ENCODE measurements around the gene SND1.

DNA sequence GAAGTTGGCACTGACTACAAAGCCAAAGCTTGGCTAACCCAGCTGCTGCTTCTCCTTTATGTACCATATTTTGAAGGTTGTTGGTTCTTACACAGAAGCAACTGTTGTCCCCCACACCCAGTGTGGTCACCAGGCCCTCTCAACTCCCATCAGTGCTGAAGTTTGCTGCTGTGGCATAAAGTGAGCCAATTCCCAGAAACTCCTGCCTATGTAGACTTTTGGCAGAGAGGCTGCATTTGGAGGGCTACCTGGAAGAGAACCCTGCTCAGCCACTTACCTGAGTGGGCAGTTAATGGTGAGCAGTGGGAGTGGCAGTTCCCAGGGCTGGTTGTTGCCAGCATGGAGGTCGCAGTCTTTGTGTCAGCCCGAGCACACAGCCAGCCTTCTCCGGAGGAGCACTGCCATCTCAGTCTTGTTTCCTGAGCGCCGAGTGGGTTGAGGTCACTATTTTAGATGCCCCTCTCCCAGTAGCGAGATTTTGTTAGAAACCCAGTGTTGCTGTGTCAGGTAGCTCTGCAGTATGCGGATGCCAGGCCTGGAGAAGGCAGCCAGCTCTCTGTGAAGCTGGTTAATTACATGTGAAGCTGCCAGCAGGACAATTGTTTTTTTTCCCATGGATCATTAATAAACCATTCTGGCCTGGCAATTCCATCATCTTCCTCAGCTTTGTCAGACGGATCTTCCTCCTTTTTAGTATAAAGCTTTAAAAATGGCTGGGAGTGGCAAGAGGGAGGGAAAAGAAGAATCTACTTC lies 354.7 kb downstream of the SND1 start:
- TF ChIP-seq BACH2 (CRISPR knock-in tag; IDR thresholded peaks at IDR 0.05; ENCODE audit: borderline replicate concordance) (no peak), OSR1 (CRISPR knock-in tag; IDR thresholded peaks at IDR 0.05) (no peak), GLIS3 (CRISPR knock-in tag; IDR thresholded peaks at IDR 0.05) (no peak), ZFP3 (CRISPR knock-in tag; IDR thresholded peaks at IDR 0.05) (no peak), ZC3H10 (CRISPR knock-in tag; IDR thresholded peaks at IDR 0.05) (no peak), PPARA (CRISPR knock-in tag; IDR thresholded peaks at IDR 0.05; ENCODE audit: borderline replicate concordance) (no peak)
- TF ChIP-seq, protein P1, sequence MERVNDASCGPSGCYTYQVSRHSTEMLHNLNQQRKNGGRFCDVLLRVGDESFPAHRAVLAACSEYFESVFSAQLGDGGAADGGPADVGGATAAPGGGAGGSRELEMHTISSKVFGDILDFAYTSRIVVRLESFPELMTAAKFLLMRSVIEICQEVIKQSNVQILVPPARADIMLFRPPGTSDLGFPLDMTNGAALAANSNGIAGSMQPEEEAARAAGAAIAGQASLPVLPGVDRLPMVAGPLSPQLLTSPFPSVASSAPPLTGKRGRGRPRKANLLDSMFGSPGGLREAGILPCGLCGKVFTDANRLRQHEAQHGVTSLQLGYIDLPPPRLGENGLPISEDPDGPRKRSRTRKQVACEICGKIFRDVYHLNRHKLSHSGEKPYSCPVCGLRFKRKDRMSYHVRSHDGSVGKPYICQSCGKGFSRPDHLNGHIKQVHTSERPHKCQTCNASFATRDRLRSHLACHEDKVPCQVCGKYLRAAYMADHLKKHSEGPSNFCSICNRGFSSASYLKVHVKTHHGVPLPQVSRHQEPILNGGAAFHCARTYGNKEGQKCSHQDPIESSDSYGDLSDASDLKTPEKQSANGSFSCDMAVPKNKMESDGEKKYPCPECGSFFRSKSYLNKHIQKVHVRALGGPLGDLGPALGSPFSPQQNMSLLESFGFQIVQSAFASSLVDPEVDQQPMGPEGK (CRISPR knock-in tag; IDR thresholded peaks at IDR 0.05; ENCODE audit: borderline replicate concordance): no peak
- TF ChIP-seq, protein P2, sequence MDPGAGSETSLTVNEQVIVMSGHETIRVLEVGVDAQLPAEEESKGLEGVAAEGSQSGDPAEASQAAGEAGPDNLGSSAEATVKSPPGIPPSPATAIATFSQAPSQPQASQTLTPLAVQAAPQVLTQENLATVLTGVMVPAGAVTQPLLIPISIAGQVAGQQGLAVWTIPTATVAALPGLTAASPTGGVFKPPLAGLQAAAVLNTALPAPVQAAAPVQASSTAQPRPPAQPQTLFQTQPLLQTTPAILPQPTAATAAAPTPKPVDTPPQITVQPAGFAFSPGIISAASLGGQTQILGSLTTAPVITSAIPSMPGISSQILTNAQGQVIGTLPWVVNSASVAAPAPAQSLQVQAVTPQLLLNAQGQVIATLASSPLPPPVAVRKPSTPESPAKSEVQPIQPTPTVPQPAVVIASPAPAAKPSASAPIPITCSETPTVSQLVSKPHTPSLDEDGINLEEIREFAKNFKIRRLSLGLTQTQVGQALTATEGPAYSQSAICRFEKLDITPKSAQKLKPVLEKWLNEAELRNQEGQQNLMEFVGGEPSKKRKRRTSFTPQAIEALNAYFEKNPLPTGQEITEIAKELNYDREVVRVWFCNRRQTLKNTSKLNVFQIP (CRISPR knock-in tag; IDR thresholded peaks at IDR 0.05; ENCODE audit: borderline replicate concordance, low read depth): no peak
